ENCODE measurements around the gene ZFYVE28. TPM values are rescaled to one million over a fixed set of nuclear protein-coding genes. Genes with fewer than 3 reads are reported as not detected.

The ZFYVE28 gene
- total RNA-seq, 2 donors from 2014 or later: 6.6 to 30.2 TPM

GRCh38 chr4:2261853-2262144 is 156.6 kb downstream of the ZFYVE28 start, which contains the start of gene MXD4:
Gene MXD4 (minus strand): TSS chr4:2262109. CDS start chr4:2261980, 129 bp downstream.
- intact Hi-C loops (cut with DNase I): loop anchor here (10.0 kb wide), 3 partner anchors 153 to 673 kb away; partner anchors contain the start of genes CFAP99, FAM193A and ZFYVE28
- DNase-seq (ENCODE audit: low spot score): no peak
- H3K4me3 ChIP-seq: peak within 1 kb of the TSS; percentile 88 to 93
- peak within 1 kb of the TSS; percentile 92 to 94 for H3K27ac ChIP-seq
- peaks cover 0 to 4% of the 10 kb centered on the region in 2 donors for H3K36me3 ChIP-seq
- under 1% methylated on average over 30 of the region's 46 CpGs for WGBS
- TF ChIP-seq CTCF (IDR thresholded peaks at IDR 0.05): no peak
- TF ChIP-seq POLR2A (IDR thresholded peaks at IDR 0.05): no peak
- no peaks in the 10 kb centered on the region for H3K9me3 ChIP-seq
- H3K27me3 ChIP-seq (replicated peaks; ENCODE audit: insufficient read depth): no peaks in the 10 kb centered on the region
- H3K4me1 ChIP-seq (replicated peaks): peaks cover 39% of the 10 kb centered on the region

GRCh38 chr4:2261110-2261852 is 157.2 kb downstream of the ZFYVE28 start:
- under 1% methylated on average over 37 of the region's 91 CpGs for WGBS
- no peak for TF ChIP-seq CTCF (IDR thresholded peaks at IDR 0.05)
- peak; percentile 9 for TF ChIP-seq POLR2AphosphoS5 (IDR thresholded peaks at IDR 0.05)
- Histone ChIP-seq H3K27ac (peak overlapping the region; percentile 92 to 94), H3K36me3 (peaks cover 0 to 4% of the 10 kb centered on the region in 2 donors), H3K4me1 (replicated peaks) (peaks cover 43% of the 10 kb centered on the region), H3K4me3 (peak overlapping the region; percentile 88 to 93), H3K27me3 (replicated peaks; ENCODE audit: insufficient read depth) (no peaks in the 10 kb centered on the region), H3K9me3 (no peaks in the 10 kb centered on the region)
- no peak for DNase-seq (ENCODE audit: low spot score)
- intact Hi-C loops (cut with DNase I): loop anchor here (10.0 kb wide), 3 partner anchors 154 to 674 kb away; partner anchors contain the start of genes CFAP99, FAM193A and ZFYVE28

- no peak for TF ChIP-seq CTCF (IDR thresholded peaks at IDR 0.05)
- no peak for TF ChIP-seq POLR2A (IDR thresholded peaks at IDR 0.05)
- TF ChIP-seq POLR2AphosphoS5 (IDR thresholded peaks at IDR 0.05): no peak
- Histone ChIP-seq H3K4me1 (replicated peaks) (peaks cover 43% of the 10 kb centered on the region), H3K9me3 (no peaks in the 10 kb centered on the region), H3K36me3 (peaks cover 0 to 4% of the 10 kb centered on the region in 2 donors), H3K4me3 (peak overlapping the region; percentile 88 to 93), H3K27me3 (replicated peaks; ENCODE audit: insufficient read depth) (no peaks in the 10 kb centered on the region), H3K27ac (peak overlapping the region; percentile 92 to 94)
- 24% methylated on average over 14 of the region's 23 CpGs for WGBS
- DNase-seq (ENCODE audit: low spot score): no peak
- intact Hi-C loops (cut with DNase I): loop anchor here (10.0 kb wide), 3 partner anchors 154 to 674 kb away; partner anchors contain the start of genes CFAP99, FAM193A and ZFYVE28
These were observed 157.9 kb downstream of the ZFYVE28 start for GRCh38 chr4:2260344-2261109.

GRCh38 chr4:2259541-2260343 is 158.7 kb downstream of the ZFYVE28 start:
- 55% methylated on average over 15 of the region's 15 CpGs for WGBS
- H3K4me1 ChIP-seq (replicated peaks): peaks cover 47% of the 10 kb centered on the region
- H3K27me3 ChIP-seq (replicated peaks; ENCODE audit: insufficient read depth): no peaks in the 10 kb centered on the region
- H3K27ac ChIP-seq: peak overlapping the region; percentile 92 to 94
- H3K9me3 ChIP-seq: no peaks in the 10 kb centered on the region
- intact Hi-C loops (cut with DNase I): loop anchor here (10.0 kb wide), 3 partner anchors 155 to 675 kb away; partner anchors contain the start of genes CFAP99, FAM193A and ZFYVE28
- H3K4me3 ChIP-seq: peak overlapping the region; percentile 88 to 93
- H3K36me3 ChIP-seq: peaks cover 0 to 4% of the 10 kb centered on the region in 2 donors
- no peak for DNase-seq (ENCODE audit: low spot score)
- TF ChIP-seq POLR2A (IDR thresholded peaks at IDR 0.05): no peak
- TF ChIP-seq CTCF (IDR thresholded peaks at IDR 0.05): no peak
- no peak for TF ChIP-seq POLR2AphosphoS5 (IDR thresholded peaks at IDR 0.05)
